Measurements from ENCODE around the gene RAET1E.

RAET1E gene

DNA sequence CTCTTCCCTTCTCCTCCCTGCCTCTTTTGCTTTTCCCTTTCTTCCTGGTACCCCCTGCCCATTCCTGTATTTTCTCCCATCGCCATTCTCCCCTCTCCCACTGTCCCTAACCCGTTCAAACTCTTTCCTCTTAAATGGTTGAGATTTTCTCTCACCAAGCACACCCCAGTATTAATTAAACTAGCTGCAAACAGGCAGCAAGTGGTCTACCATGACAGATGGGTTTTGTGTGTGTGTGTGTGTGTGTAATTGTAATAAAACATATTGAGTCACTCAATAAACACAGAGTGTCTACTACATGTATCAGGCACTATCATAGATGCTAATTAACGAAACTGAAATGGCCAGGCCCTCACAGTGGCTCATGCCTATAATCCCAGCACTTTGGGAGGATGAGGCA is 6.7 kb downstream of the RAET1E start:
- no peak overlapping the region for H3K4me3 ChIP-seq (ENCODE audit: low read depth, low read length)

DNA sequence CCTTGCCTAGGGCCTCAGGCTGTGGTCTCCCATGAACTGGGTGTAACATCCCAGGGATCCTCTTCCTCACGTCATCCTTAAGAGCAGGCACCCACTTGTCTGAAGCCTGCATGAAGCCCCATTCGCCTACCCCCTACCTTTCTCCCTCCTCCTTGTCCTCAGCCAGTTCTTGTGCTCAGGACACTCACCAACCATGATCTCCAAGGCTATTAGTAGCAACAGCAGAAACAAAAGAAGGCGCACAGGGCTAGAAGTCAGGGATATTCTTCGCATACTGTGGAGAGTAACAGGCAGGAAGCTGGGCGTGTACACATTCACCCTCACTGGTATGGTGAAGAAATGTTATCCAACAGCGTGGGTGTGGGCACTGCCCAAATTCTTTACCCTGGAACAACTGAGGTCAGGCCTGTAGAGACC is 7.3 kb downstream of the RAET1E start:
- no peak overlapping the region for H3K4me3 ChIP-seq (ENCODE audit: low read depth, low read length)

DNA sequence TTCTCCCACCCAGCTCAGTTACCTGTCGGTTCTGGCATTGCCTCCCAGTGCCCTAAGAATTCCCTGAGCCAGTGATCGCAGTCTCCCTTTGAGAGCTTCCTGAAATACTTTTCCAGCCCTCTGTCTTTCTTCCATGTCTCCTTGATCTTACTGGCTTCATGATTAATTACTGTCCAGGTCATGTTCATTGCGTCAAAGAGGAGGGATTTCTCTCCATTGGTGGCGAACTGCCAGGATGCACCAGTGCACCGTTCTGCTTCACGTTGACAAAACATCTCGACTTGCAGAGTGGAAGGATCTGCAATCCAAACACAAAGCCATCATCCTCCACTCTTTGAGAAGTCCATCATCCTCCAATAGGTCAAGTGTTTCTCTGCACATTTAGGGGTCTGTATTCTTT is 8.6 kb downstream of the RAET1E start:
- H3K4me3 ChIP-seq (ENCODE audit: low read depth, low read length), result no peak overlapping the region

DNA sequence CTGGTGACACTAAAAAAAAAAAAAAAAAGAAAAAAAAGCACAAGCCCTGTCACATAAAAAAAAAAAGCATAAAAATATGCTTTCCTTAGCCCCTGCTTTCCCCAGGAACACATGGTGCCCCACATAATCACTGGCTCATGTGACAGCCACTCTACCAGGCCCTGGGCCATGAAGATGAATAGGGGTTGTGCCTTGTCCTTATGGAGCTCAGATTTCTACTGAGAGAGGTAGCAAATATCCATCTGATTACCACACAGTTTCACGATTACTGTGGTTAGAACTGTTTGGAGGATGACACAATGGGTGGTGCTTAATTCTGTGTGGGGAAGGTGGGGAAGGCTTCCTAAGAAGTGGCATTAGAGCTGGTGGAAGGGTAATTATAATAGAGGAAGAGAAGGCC is 9.3 kb downstream of the RAET1E start:
- no peak overlapping the region for H3K4me3 ChIP-seq (ENCODE audit: low read depth, low read length)

DNA sequence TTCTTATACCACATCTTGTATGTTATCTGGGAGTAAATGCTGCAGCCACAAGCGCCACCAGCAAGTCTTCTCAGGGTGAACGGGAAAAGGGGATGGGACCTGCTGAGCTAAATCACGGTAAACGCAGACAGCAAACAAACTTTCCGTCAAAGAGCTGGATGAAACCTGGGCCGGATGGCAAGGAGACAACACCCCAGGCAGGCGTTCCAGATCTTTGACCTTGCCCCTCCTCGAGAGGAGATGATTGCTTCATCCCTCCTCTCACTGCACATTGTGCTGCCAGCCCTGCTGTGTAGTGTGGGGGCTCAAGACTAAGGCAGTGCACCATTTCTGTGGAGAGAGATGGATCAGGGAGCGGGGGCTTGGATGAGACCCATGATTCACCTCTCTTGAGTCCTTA is 9.8 kb downstream of the RAET1E start:
- H3K4me3 ChIP-seq (ENCODE audit: low read depth, low read length), result no peak overlapping the region

DNA sequence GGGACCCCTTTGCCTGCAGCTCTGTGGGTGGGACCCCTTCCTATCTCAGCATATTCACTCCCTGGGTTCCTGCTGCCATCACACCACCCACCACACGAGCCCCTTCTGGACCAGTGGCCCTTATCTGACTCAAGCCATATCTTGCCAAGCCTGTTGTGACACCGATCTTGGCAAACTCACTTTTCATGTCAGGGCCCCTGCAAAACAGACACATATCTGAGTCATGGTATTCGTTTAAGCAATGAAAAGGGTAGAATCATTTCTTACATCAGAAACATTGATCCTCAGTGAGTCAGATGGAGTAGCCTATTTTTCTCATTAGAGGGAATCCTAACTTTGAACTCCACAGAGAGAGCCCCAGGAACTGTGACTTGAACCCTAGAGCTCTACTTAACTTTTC is 10.6 kb downstream of the RAET1E start:
- H3K4me3 ChIP-seq (ENCODE audit: low read depth, low read length), result no peak overlapping the region

DNA sequence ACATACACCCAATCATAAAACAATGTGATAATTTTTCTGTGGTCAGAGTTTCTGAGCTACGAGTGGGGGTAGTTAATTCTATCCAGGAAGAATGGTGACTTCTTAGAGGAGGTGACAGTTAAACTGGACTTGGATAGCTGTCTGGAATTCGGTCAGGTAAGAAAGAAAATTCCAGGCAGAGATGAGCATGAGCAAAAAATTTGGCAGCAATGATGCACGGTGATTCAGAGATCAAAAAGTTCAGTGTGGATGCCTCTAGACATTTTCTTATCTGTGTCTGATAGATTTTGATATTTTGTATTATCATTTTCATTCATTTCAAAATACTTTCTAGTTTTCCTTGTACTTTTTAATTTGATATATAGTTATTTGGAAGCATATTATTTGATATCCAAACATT is 12.0 kb downstream of the RAET1E start:
- H3K4me3 ChIP-seq (ENCODE audit: low read depth, low read length), result no peak overlapping the region

DNA sequence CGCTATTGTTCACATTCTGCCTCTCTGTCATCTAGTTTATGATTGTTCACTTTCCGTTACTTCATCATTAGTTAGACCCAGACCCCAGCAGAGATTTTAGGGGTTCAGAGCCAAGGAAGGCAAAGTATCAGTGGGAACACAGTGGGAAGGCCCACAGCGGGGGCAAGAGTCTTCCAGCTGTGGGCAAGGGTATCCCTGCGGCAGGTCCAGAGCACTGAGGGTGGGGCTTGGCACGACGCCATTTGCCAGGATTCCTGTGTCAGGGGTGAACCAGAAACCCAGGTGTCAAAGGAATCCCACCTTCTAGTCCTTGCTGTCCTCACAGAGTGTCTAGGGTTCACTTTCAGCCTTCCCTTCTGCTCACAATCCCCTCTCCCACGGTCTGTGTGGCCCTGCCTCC is 13.3 kb downstream of the RAET1E start:
- no peak overlapping the region for H3K4me3 ChIP-seq (ENCODE audit: low read depth, low read length)

DNA sequence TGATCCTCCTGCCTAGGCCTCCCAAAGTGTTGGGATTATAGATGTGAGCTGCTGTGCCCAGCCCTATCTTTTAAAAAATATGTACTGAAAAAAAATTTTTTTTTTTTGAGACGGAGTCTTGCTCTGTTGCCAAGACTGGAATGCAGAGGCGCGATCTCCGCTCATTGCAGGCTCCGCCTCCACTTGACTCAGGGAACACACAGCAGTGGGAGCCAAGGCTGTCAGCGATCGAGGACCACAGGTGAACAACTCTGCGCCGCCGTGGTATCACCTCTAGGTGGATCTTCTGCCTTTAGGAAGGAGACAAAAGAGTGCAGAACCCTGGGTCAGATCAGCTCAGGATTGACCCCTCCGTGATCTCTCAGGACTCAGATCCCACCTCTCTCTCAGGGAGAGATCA is 13.7 kb downstream of the RAET1E start:
- no peak overlapping the region for H3K4me3 ChIP-seq (ENCODE audit: low read depth, low read length)

DNA sequence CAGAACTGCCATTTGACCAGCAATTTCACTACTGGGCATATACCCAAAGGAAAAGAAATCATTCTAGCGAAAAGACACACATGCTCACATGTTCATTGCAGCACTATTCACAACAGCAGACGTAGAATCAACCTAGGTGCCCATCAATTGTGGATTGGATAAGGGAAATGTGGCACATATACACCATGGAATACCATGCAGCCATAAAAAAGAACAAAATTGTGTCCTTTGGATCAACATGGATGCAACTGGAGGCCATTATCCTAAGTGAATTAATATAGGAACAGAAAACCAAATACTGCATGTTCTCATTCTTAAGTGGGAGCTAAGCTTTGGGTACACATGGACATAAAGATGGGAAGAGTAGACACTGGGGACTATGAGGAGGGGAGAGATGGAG is 16.1 kb downstream of the RAET1E start:
- H3K4me3 ChIP-seq (ENCODE audit: low read depth, low read length), result no peak overlapping the region

DNA sequence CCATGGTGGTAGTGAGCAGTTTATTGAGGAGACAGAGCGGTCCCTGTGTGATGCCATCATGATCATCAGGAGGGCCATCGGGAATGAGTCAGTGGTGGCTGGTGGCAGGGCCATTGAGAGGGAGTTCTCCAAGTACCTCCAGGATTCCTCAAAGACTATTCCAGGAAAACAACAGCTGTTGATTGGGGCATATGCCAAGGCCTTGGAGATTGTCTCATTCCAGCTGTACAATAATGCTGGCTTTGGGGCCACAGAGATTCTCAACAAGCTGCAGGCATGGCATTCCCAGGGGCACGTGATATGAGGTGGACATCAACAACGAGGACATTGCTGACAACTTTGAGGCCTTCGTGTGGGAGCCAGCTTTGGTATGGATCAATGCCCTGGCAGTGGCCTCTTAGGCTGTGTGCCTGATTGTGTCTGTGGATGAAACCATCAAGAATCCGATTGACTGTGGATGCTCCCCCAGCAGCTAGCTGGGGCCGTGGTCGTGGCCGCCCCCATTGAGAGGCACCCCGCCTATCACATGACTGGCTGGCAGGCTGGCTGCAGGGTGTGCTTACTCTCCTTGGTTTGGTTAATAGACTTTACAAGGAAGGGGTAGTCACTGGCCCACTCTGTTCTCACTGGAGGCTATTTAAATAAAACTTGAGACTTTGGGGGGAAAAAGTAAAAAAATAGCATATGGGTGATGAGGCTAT is 16.7 kb downstream of the RAET1E start:
- H3K4me3 ChIP-seq (ENCODE audit: low read depth, low read length), result no peak overlapping the region

DNA sequence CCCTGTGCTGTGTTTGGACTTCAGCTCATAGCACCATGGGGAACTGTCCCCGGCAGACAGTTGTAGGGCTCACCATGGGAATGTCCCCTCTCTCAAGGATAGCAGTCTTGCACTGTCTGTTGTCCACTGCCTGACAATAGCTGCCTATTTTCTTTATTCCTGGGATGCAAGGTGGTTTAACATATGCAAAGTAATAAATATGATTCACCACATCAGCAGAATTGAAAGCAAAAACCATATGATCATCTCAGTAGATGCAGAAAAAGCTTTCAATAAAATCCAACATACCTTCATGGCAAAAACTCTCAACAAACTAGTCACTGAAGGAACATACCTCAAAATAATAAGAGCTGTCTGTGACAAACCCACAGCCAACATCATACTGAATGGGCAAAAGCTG is 20.3 kb downstream of the RAET1E start:
- H3K4me3 ChIP-seq (ENCODE audit: low read depth, low read length), result no peak overlapping the region

DNA sequence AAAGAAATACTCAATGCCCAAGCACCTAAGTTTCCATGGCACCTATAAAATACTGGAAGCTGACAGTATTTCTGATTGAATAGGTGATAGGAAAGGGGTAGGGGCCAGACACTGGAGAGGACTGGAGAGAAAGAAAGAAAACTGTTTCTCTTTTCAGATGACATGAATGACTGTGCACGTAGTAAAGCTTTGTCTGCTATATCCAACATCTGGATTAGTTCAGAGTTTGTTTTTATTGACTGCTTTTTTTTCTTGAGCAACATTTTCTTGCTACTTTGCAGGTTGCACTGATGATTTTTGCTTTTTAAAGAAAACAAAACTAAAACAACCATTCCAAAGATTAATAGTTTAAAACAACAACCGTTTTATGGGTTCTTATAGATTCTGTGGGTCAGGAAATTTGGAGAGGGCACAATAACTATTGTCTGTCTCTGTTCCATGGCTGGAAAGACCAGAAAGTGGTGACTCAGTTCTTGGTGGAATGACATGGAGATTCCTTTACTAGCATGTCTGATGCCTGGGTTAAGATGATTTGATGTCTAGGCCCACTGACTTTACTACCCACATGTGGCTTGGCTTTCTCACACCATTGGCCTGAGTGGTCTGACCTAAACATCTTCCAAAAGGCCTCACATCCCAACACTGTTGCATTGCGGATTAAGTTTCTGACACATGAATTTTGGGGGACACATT is 21.5 kb downstream of the RAET1E start:
- H3K4me3 ChIP-seq (ENCODE audit: low read depth, low read length), result no peak overlapping the region

DNA sequence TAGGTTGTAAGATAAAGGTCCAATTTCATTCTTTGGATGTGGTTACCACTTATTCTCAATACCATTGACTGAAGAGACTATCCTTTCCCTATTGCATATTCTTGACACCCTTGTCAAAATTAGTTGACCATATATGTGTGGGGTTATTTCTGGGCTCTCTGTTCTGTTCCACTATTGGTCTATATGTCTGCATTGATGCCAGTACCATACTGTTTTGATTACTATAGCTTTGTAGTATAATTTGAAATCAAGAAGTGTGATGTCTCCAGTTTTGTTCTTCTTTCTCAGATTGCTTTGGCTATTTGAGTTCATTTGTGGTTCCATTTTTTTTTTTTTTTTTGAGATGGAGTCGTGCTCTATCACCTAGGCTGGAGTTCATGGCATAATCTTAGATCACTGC is 25.7 kb downstream of the RAET1E start:
- H3K4me3 ChIP-seq (ENCODE audit: low read depth, low read length), result no peak overlapping the region

DNA sequence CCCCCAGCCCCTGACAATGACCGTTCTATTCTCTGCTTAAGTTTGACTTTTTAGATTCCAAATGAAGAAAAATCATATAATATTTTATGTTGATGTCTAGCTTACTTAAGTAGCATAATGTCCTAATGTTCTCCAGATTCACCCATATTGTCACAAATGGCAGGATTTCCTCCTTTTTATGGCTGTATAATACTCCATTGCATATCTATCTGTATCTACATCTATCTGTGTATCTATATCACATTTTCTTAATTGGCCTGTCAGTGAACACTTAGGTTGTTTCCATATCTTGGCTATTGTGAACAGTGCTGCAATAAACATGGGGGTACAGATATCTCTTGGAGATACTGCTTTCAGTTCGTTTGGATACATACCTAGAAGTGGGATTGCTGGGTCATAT is 26.7 kb downstream of the RAET1E start:
- H3K4me3 ChIP-seq (ENCODE audit: low read depth, low read length), result no peak overlapping the region

DNA sequence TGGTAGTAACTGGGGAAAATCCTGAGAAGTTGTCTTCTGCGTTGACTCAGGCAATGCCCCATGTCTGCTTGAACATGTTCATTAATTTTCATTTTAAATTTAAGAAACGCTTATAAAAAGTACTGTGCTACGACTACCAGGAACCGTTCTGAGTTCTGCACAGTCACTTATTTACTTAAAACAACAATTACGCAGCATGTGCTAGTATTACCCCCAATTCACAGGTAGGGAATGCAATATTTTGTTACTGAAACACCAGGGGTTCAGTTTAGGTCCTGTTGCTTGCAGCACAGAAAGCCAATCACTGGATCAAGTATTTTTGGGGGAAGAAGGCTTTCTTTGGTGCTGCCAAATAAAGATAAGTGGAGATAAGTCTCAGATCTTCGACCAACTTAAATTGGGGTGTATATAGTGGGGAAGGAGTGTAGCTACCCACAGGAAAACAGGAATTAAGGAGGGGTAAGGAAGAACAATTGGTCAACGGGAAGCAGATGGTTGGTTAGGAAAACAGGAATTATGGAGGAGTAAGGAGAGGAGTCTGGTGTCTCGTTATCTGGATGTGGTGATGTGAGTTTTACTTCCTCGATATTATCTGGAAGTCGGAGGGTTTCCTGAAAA is 28.5 kb downstream of the RAET1E start:
- no peak overlapping the region for H3K4me3 ChIP-seq (ENCODE audit: low read depth, low read length)

DNA sequence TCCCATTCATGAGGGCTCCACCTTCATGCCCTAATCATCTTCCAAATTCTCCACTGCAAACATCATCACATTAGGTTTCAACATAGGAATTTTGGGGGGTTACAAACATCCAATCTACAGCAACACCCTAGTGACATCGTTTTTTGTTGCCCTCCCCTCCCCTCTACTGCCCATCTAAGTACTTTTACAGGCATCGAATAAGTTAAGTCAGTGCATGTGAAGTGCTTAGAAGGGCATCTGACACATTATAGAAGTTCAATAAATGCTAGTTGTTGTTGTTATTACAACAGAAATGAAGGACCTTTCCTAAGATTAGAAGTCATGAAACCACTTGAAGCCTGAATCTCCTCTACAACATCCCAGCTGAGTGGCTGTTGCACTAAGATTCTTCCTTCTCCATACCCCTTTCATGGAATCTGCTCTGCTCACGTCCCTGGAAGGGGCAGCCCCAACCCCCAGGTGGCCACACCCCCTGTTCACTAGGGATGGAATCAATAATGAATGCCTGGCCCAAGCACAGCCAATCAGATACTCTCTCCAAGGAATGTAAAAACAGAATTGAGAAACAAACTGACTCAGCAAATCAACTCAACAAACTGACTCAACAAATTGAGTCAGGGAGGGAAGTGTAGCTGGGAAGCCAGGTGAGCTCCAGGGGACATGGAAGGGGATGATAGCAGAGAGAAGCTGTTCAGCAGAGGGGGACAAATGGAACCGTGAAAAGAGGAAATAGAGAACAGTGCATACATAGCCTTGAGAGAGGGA is 29.9 kb downstream of the RAET1E start:
- H3K4me3 ChIP-seq (ENCODE audit: low read depth, low read length), result no peak overlapping the region

DNA sequence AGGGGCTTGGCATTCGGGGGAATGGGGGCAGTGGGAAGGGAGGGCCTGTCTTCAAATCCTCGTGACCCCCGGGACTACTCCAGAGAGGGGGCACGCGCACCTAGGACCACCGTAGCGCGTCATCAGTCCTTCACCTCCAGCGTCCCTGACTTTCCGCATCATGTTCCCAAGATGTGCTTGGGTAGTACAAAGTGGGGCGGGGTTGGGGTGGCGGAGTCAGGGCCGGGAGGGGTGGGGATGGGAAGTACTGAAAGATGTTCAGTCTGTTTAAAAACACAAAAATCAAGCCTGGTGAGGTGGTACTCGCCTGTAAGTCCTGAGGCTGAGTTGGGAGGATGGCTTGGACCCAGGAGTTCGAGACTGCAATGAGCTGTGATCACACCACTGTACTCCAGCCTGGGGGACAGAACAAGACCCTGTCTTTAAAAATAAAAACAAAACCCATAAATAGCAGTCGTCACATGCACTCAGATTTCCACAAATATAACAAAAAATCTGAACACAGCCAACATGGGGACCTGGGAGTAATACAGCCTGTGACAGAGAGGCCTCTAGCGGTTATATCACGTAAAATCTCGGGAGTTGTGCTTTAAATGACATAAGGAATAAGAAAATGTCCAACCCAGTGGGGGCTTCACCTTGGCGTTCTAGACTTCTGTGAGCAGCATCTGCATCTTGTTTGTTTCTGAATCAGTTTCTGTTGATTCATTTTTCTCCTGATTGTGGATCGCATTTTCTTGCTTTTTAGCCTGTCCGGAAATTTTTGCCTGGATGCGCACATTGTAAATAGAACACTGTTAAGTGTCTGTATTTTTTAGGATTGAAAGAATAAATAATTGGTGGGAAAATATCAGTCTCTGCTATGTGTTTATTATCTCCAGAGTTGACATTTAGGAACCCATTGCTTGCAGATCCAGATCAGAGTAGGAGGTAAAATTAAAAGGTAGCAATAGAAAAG is 33.1 kb downstream of the RAET1E start:
- H3K4me3 ChIP-seq (ENCODE audit: low read depth, low read length), result peak overlapping the region; percentile 48

DNA sequence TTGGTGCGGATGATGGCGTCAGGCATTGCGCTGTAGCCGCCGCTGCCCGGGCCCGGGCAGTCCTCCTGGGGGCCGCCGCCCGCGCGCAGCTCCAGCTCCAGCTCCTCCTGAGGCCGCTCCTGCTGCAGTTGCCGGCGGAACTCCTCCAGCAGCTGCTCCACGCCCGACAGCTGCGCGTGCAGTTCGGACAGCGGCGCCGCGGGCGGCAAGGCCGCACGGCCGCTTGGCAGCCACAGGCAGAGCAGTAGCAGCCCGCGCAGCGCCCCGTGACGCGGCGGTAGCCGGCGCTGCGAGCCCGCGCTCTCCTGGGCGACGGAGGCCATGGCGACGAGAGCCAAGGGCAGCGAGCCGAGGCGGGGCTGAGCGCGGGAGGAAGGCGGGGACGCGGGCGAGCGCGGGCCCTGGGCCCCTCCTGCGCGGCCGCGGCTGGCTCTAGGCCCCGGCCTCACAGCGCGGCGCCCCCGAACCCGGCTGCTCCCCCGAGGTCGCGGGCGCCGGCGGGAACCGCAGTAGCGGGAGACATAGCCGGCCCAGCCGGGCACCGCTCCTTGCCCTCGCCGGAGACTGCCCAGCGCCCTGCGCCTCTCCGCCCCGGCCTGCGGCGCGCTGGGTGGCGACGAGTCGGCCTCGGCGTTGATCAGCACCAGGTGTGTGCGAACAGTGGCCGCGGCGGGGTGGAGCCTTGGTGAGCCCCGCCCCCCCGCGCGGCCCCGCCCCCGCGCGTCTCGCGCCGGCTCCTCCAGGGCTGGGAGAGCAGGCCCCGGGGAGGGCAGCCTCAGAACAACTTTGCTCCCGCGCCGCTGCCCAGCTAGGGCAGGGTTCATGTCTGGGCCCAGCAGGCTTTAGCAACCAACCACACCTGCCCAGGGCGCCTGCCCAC is 34.0 kb downstream of the RAET1E start, which contains the start of gene LRP11:
TSS of gene LRP11 (minus strand) at position 662 of the 880 bp plus-strand sequence. CDS start at position 323, 339 bp downstream.
- peak within 1 kb of the TSS; percentile 65 for H3K4me3 ChIP-seq (ENCODE audit: low read depth, low read length)
